HG02943 (cell line): ENCODE measurements around the gene HOXD11.

ENCODE experiments used
- ATAC-seq: cut with Tn5 transposase; IDR thresholded peaks from one replicate; pipeline ENCODE4 v1.9.1; 2021; ENCODE audit warnings: mild to moderate bottlenecking, low read depth, moderate library complexity; ENCODE audit not compliant: unreplicated experiment

The HOXD11 gene

GRCh38 chr2:176080540-176081375 is 26.3 kb upstream of the HOXD11 start:
- ATAC-seq, result no peak

GRCh38 chr2:176081376-176081836 is 25.7 kb upstream of the HOXD11 start:
- ATAC-seq, result no peak

- no peak for ATAC-seq
Measured at GRCh38 chr2:176081837-176082524, 25.1 kb upstream of the HOXD11 start.

GRCh38 chr2:176082525-176082823 is 24.6 kb upstream of the HOXD11 start:
- ATAC-seq, result no peak

DNA sequence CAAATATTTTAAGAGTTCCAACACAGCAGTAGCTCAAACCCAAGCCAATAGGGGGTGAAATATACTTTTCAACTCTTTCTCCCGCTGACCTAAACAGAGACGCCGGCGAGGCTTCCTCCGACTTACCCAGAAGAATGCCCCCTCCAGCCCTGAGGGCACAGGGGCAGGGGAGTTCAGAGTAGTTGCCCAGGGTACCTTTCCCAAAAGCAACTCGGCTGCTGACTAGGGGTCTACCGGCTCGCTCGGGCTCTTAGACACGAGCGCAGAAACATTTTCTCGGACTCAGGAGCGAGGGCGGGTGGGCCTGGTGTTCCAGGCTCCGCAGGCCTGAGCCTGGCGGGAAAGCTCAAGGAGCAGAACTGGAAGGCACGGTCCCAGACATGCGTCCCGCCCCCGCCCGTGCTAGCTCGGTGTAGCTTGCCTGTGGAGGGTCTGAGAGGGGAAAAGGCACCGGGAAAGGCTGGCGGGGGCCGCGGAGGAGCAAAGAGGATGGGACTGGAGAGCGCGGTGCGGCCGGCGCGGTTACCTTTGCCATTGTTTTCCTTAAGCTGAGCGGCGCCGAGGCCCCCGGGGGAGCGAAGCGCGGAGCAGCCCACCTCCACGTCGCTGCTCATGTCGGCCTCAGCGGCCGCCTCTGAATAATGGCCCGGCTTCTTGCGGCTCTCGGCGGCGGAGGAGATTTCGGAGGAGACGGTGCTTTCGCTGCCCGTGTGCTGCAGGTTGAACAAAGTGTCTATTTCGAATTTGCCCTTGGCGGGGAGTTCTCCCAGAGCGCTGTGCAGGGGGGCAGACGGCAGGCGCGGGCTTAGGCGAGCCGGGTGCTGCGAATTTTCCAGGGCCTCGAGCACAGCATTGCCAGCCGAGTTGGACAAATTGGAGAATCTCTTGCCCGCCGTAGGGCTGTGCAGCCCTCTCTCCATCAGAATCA is 24.0 kb upstream of the HOXD11 start:
- ATAC-seq, result no peak

DNA sequence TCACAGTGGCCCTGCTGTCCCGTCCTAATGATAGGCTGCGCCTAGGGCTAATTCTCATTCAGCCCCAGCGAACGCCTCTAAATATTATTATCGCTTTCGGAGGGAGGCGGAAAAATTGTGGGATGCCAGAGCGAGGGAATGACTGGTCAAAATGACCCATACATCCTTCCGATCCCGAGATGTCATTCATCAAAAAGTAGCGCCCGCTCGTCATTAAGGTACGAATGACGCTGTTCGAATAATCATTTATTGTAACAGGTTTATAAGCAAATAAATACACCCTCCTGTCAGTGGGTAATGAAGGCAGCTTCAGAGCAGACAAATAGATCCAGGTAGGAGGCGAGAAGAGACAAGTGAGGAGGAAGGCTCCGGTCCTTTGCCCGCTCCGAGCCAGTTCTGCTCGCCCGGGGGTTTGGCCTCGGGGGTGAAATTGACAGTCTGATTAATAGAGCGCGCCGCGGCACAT is 23.3 kb upstream of the HOXD11 start, which contains the start of gene EVX2:
EVX2 (minus strand) TSS at position 167 of the 466 bp plus-strand sequence. CDS start 186 bp downstream, outside the sequence.
- no peak for ATAC-seq

DNA sequence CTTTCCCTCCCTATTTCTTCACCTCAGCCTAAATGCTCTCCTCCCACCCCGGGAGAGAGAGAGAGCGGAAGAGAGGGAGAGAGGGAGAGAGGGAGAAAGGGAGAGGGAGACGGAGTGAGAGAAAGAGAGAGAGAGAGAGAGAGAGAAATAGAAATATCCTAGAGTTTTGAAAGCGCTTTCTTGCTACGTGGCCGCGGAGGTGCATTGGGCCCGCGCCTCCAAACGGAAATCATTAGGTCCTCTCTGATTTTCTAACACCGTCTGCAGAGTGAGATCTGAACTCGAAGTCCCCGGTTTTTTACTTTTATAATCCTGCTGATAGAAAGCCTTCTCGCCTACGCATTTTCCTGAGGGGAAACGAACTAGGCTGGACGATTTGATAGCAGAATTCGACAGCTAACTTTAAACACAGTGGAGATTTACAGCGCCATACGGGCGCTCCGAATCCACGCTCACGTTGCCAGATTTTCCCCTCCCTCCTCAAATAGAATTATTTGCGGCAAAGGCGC is 22.4 kb upstream of the HOXD11 start:
- no peak for ATAC-seq

- ATAC-seq, result no peak
Measured at GRCh38 chr2:176085120-176085788, 21.8 kb upstream of the HOXD11 start.

DNA sequence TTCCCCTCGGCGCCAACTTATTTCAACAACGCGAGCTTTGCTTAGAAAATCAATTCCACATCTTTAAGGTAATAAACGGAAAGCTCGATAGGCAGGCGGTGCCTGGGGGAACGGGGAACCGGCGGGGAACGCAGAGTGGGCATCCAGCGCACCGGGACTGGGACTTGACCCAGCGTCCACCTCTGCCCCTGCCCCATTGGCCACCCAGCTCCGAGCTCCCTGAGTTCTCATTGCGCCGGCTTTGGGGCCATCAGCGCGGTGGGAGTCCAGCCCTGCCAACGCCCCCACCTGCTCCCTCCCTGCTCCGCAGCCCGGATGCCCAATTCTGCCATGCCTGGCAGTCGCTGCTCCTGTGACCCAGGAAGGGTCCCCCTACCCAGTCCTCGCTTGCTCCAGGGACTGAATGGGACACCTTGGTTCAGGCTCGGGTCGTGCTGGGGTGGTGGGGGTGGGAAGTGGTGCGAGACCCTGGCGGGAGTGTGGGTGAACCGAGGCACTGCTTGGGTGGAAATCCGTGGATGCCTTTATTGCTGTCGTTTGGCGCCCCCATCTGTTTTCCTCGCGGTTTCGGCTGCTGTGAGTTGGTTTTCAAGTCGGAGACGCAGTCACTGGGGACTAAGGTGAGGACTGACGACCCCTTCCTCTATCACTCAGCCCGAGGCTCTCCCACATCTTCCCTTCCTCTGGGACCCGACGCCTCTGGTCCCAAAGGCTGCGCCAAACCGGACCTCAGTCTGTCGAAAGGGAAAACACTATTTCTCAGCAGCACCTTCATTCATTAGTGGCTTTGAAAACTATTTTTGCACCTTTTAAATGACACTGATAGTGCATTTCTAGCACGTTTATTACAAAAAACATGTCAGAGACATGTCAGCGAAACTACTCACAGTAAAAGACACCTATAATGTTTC is 21.0 kb upstream of the HOXD11 start:
- ATAC-seq, result no peak

DNA sequence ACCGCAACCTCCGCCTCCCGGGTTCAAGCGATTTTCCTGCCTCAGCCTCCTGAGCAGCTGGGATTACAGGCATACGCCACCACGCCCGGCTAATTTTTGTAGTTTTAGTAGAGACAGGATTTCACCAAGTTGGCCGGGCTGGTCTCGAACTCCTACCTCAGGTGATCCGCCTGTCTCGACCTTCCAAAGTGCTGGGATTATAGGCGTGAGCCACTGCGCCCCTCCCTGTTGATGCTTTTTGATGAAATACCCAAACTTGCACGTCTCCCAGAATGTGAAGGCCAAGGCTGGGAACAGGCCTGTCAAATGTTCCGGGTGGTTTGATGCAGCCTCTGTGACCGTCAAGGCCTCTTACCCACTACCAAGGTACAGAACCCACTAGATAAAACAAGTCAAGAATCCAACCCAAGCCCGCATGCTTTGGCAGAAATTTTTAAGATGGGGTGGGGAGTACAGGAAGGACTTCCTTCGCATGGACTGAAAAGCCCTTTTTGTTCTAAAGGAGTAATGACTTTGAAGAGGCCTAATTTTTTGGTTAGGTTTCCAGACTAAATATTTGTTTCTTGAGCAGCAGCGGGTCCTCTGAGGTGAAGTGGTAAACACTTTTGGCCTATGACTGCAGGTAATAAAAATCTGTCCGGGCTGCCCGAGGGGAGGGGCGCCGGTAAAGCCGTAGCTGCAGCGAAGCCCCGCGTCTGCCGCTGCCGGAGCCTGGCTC is 19.6 kb upstream of the HOXD11 start:
- no peak for ATAC-seq

GRCh38 chr2:176088048-176088936 is 18.8 kb upstream of the HOXD11 start:
- no peak for ATAC-seq

DNA sequence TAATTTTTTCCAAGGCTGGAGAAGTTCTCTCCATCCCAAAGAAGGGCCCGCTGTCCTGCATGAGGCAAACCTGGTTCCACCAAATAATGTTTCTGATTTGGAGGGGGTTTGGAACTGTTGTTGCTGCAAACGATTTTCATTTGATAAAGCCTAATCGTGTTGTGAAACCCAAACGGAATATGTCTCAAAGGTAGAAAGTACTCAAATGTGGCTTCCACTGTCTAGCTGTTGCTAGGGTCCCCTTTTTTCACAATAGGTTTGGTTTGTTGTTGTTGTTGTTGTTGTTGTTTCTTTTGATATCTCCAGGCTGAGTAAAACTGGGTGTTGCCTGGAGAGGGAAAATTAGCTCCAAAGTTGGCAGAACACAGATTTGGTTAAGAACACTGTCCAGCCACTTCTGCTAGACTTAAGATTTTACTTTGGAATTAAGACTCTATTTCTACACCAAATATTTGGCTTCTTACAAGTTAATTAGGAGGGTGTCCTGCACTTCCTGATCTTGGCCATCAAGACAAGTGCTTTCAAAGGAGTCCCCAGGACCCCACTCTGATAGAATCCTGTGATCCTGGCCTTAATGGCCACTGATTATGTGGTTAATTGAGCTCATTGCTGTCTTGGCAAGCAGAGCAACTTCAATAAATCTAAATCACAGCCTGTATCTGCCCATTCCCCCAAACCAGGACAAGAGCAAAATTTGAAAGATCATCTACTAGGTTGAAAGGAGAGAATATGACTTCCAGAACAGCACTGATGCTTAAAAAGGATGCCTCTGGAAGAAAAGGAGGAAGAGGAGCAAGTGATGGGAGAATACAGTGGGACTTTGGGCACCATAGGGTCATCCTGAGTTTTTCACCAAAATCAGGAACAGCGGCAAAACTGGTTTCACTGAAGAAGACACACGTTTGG is 17.9 kb upstream of the HOXD11 start:
- no peak for ATAC-seq

DNA sequence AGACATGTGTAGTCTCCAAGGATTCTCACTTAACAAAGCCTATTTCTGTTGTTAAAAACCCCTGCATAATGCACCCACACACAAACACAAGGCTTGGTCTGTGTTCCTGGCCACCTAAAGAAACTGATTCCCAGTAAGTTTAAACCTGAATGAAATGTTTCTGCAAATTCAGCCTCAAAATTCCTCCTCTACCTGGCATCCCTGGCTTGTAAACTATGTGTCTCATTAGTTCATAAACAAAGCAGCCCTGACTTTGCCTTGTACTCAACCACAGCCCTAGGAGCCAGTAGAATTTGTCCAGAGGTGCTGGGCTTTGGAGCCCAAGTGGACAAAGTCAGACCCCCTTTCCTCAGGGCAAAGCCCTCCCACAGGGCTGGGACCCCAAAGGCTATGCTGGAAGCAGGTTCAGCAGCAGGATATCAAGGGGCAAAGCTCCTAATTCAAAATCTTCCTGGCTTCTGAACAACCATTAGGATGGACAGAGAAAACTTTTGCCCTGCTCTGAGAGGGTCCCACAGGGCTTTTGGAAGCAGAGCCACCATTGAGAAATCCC is 17.2 kb upstream of the HOXD11 start:
- no peak for ATAC-seq

DNA sequence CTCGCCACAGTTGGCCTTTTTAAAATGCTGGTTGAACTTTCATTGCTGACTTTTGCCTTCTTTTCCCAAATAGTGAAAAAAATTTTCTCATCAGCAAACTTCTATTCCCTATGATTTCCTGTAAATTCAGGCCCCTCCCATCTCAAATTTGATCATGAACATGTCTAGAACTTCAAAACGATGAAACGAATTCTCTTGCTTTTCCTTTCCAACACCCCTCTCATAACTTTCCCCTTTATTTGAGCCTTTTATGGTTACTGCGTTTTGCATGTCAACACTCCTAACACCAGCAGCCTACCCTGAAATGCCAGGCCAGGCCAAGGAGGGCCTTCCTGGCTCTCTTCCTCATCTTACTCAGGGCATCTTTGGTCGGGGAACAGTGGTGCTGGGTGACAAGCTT is 16.2 kb upstream of the HOXD11 start:
- no peak for ATAC-seq

DNA sequence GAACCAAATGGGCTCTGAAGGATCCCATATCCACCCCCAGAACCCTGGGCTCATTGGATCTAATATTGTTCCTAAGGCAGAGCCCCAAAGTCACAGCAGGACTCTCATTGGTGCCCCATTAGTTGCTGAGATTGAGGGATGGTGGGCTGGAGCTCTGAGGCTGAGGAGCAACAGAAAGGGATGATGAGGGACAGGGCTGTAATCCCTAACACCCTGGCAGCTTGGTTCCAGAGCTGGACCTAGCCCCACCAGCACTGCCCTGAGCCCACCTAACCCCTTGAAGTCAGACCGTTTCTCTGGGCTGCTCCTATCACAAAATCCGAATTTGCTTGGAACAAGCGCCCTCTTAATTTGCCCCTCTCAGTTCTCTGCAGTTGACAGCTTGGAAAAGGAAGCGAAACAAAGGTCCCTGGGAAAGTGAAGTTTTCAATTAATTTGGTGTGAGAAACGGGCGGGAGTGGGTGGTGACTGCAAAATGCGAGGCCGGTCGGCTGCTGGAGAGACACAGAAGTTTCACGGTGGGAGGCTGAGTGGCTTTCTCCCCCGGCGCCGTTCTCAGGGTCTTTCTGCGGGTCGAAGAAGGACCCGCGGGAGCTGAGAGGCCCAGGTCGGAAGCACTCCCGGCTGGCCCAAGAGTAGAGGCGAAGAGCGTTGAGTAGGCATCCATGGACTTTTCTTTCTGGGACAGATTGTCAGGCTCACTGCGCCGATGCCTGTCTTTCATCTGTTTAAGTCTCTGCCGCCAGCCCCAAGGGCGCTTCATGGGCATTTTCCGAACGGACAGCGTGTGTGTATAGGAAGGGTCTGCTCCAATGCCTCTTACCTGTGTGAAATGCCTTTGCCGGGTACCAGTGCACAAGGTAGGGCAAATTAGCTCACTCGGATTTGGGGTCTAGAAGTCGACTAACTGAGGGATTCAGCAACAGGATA is 15.5 kb upstream of the HOXD11 start:
- no peak for ATAC-seq
